ENCODE measurements around the gene GPR183.

DNA sequence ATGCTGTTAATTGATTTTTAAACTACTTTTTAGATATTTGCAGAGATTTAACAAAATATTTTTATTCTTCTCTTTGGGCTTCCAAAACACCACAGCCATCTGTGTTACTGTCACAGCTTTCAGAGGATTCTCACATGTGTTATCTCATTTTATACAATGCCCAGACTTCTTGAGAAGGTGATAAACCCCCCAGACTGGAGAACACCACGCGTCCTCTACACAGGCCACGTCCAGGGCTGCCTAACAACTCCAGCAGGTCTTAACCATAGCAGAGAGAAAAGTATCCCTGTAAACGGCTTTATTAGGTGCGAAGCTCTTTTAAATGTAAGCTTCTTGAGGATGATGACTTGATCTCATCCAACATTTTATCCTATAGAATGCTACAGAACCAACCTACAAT, 2.0 kb downstream of the GPR183 start:
- TF ChIP-seq, protein P1, sequence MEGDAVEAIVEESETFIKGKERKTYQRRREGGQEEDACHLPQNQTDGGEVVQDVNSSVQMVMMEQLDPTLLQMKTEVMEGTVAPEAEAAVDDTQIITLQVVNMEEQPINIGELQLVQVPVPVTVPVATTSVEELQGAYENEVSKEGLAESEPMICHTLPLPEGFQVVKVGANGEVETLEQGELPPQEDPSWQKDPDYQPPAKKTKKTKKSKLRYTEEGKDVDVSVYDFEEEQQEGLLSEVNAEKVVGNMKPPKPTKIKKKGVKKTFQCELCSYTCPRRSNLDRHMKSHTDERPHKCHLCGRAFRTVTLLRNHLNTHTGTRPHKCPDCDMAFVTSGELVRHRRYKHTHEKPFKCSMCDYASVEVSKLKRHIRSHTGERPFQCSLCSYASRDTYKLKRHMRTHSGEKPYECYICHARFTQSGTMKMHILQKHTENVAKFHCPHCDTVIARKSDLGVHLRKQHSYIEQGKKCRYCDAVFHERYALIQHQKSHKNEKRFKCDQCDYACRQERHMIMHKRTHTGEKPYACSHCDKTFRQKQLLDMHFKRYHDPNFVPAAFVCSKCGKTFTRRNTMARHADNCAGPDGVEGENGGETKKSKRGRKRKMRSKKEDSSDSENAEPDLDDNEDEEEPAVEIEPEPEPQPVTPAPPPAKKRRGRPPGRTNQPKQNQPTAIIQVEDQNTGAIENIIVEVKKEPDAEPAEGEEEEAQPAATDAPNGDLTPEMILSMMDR (IDR thresholded peaks at IDR 0.05; ENCODE audit: insufficient read depth, low read length, poor library complexity, severe bottlenecking) = no peak
- TF ChIP-seq EZH2phosphoT487 (conservative IDR thresholded peaks at IDR 0.05; ENCODE audit: low read length) = no peak
